GM21381 (cell line): Measurements from ENCODE around the gene CNTLN.
"Not testable (repeated sequence)": the region's sequence is repeated elsewhere in the genome, so short reads cannot be mapped to it uniquely, and the experiment has no call there.

ENCODE experiments used
- ATAC-seq: cut with Tn5 transposase; IDR thresholded peaks from one replicate; pipeline ENCODE4 v1.9.1; 2021; ENCODE audit warnings: mild to moderate bottlenecking, moderate library complexity; ENCODE audit not compliant: unreplicated experiment

CNTLN gene

DNA sequence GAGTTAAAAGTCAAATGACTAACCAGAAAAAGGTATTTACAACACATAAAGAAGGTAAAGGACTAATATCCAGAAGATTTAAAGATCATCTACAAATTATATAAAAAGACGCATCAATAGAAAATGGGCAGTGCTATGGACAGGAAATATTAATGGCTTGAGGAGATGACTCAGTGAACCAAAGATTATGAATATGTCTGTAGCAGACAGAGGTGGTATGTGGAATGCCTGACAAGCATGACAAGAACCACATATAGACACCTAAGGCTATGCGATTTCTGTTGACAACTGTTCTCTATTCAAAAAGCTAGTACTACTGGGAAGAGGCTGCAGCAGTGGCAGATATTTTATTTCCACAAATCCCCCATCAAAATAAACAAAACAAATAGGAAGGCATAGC, 267.0 kb downstream of the CNTLN start:
- no peak for ATAC-seq

DNA sequence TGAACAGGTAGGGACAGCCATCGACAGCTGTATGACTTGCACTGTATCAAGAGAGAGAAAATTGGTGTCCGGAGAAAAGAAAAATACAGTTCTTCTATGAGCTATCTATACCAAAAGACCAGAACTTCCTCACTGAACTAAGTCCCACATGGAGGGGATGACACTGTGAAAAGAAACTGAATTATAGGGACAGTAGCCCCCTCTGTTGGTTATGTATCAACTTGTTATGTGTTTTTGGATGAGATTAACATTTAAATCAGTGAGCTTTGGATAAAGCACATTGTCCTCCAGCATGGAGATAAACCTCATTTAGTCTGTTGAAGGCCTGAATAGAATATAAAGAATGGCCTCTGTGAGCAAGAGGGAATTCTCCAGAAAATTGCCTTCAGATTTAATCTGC, 267.5 kb downstream of the CNTLN start:
- ATAC-seq: no peak

DNA sequence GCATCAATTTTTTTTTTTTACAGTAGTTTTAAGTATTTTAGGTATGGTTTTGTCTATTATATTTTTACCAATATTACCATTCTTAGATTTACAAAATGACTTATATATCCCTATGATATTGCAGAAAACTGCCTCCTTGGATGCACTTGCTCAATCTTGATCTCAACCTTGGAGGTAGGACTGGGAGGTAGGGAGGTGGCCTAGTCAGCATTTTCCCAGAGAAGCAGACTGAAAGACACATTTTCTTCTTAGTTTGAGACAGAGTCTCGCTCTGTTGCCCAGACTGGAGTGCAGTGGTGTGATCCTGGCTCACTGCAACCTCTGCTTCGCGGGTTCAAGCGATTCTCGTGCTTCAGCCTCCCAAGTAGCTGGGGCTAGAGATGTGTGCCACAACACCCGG, 268.7 kb downstream of the CNTLN start:
- ATAC-seq: no peak

GRCh38 chr9:17414986-17415385, 280.1 kb downstream of the CNTLN start:
- no peak for ATAC-seq

- no peak for ATAC-seq
Measured at GRCh38 chr9:17422994-17423680, 288.3 kb downstream of the CNTLN start.

DNA sequence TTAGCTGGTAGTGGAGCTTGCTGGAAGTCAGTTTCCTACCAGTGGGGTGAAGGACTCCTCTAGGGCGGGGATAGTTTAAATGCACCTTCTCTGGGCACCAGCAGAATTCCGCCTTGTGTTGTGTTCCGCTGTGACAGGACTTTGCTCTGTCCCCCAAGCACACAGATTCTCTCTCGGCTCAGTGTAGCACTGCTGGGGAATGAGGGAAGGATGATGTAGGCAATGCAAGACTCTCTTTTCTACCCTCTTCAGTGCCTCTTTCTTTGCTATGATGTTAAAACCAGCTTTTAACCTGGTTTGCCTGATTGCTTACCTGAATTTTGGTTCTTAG, 288.8 kb downstream of the CNTLN start:
- ATAC-seq: no peak

GRCh38 chr9:17425384-17425783, 290.5 kb downstream of the CNTLN start:
- ATAC-seq: no peak

DNA sequence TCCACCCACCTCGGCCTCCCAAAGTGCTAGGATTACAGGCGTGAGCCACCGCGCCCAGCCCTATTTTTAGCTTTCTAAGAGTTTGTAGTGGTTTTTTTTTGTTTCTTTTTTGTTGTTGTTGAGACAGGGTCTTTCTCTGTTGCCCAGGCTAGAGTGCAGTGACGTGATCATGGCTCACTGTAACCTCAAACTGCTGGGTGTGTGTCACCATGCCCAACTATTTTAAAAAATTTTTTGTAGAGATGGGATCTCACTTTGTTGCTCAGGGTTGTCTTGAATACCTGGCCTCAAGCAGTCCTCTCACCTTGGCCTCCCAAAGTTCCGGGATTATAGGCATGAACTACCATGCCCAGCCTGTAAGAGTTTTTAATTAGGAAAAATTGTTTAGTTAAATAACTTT, 298.7 kb downstream of the CNTLN start:
- no peak for ATAC-seq

DNA sequence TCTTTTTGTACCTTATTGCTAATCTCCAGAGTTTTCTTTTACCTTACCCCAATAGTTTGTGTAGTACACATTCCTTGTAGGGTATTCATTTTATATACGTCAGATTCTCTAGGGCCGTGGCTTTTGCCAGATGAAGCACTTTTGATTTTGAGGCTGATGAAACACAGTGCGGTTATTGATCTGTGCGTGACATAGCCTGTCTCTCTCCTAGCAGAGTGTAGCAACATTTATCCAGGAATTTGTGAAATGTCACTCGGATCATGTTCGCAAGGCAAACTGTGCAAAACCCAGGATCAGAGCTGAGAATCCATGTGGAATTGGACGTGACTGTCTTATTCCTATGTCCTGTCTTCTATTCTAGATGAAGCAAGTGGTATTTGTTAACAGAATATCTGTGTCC, 302.0 kb downstream of the CNTLN start:
- ATAC-seq: no peak

- no peak for ATAC-seq
Measured at GRCh38 chr9:17437813-17438212, 303.0 kb downstream of the CNTLN start.

DNA sequence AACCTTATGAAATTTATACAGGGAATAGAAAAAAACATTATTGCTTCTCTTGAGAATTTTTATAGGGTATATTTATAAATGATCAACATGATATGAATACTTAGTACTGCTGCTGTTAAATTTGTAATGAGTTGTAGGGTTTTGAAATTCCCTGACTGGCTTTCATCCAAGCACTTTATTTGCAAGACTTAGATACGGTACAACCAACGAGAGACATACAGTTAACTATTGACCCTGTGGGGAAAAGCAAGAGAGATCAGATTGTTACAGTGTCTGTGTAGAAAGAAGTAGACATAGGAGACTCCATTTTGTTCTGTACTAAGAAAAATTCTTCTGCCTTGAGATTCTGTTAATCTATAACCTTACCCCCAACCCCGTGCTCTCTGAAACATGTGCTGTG, 310.3 kb downstream of the CNTLN start:
- not testable (repeated sequence) for ATAC-seq

GRCh38 chr9:17453751-17454150, 318.9 kb downstream of the CNTLN start:
- ATAC-seq: no peak

DNA sequence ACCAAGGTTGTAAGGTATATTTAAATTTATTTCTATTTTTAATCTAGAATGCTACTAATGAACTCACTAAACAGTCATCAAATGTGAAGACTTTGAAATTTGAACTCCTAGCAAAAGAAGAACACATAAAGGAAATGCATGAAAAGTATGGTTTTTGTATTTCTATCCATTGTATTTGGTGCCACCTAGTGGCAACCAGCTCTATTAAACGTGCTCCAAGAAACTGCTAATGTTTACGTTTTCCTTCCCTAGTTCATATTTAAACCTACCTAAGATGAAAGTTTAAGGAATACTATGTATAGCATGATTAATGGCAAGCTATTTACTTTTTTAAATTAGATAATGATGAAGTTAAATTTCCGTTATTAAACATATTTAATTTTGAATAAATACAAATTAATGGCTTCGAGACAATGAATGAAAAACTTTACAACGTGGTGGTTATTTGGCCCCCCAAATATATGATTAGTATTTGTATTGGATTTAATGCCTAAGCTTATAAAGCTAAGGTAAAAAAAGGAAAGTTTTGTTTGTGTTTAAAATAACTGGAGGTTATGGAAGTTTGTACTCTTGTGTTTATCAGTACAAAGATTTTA, 328.1 kb downstream of the CNTLN start:
- ATAC-seq: no peak

DNA sequence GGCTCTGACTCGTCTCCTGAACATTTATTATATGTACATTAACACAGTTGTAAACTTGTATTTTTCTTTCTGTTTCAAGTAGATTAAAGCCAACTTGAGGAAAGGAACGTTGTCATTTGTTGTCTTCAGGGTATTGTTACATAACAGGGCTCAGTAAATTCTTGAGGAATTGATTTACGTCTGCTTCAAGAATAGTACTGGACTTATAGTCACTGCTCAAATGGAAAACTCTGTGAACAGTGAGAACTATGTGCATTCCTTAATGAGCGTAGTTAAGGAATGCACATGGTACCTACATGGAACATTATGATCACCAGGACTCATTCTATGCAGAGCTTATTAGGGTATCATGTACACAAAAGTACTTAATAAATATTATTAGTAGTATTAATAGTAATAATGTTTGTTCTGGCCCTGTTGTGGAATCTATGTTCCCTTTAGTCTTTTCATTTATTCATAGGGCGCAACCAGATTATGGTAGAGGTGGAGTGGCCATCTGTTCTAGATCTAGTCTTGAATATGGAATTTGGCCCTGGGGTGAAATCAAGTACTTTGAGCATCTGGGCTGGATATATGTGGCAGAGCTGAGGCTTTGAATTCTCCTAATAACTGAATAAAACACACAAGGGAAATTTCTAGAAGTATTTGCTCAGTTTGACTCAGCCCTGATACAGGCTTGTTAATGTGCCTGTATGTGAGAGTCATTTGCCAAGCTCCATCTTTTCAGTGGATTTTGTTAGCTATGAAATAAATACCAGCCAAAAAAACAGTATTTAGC, 335.4 kb downstream of the CNTLN start:
- no peak for ATAC-seq

- no peak for ATAC-seq
Measured at GRCh38 chr9:17472126-17472525, 337.3 kb downstream of the CNTLN start.

- ATAC-seq: no peak
Measured at GRCh38 chr9:17476401-17476800, 341.6 kb downstream of the CNTLN start.

GRCh38 chr9:17477816-17478215, 343.0 kb downstream of the CNTLN start:
- no peak for ATAC-seq

DNA sequence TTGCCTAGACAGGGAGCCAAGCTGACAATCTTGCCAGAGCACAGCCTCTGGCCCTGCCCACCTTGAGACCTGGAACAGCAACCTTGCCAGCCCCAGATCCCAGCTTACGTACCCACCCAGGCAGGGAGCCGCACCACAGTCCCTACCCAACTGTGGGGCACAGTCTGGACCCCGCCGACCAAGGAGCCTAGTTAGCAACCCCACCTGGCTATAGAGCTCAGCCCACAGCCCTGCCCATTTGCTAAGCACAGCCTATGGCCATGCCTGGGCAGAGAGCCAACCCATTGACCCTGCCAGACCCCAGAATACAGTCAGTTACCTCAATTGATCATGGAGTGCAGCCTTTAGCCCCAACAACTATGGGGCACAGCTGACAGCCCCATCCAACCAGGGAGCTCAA, 346.1 kb downstream of the CNTLN start:
- no peak for ATAC-seq

GRCh38 chr9:17481565-17481964, 346.7 kb downstream of the CNTLN start:
- ATAC-seq: no peak

- ATAC-seq: no peak
Measured at GRCh38 chr9:17484906-17485305, 350.1 kb downstream of the CNTLN start.

DNA sequence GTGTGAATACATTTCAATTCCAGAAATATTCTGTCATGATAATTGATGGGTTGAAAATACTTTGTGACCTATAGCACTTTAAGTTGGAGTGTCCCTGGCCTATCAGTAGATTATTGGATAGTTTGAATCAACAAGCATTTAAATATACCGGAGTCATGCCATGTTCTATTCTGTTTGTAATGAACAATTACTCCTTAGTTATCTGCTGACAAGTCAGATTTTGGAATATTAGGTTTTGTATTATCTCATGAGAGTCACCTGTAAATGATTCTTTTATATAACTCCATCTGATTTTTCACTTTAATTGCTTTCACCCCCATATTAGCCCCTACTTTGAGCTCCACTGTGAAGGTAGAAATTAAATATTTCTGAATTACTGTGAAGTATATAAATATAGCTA, 351.6 kb downstream of the CNTLN start:
- no peak for ATAC-seq

DNA sequence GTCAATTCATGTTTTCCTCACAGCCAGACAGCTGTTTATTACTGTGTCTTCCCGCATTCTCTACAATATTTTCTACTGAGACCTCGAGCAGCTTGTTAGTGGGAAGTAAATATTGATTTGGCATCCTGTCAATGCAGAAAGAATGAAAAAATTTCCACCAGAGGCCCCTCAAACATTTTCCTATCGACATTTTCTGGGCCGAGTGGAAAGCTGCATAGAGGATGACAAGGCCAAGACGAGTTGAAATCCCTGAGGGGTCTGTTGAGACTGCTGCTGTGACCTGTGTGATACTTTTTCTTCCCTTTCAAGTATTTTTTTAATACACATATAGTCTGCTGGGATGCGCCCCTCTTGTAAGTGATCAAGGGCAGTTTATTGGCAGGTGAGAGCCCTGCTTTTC, 352.6 kb downstream of the CNTLN start:
- no peak for ATAC-seq
